ENCODE data around the gene ARHGAP21.

The ARHGAP21 gene

GRCh38 chr10:24574161-24574560, 149.5 kb downstream of the ARHGAP21 start:
- no peak for DNase-seq (ENCODE audit: low spot score)

GRCh38 chr10:24571870-24572450, 151.7 kb downstream of the ARHGAP21 start:
- DNase-seq (ENCODE audit: low spot score), result no peak

GRCh38 chr10:24570658-24571426, 152.8 kb downstream of the ARHGAP21 start:
- no peak for DNase-seq (ENCODE audit: low spot score)

- no peak for DNase-seq (ENCODE audit: low spot score)
Measured at GRCh38 chr10:24569828-24570657, 153.6 kb downstream of the ARHGAP21 start.

GRCh38 chr10:24569330-24569796, 154.3 kb downstream of the ARHGAP21 start:
- no peak for DNase-seq (ENCODE audit: low spot score)

- no peak for DNase-seq (ENCODE audit: low spot score)
Measured at GRCh38 chr10:24568042-24568441, 155.6 kb downstream of the ARHGAP21 start.

GRCh38 chr10:24561453-24561852, 162.2 kb downstream of the ARHGAP21 start:
- no peak for DNase-seq (ENCODE audit: low spot score)

GRCh38 chr10:24556750-24557742, 166.6 kb downstream of the ARHGAP21 start:
- DNase-seq (ENCODE audit: low spot score), result peak; percentile 48

GRCh38 chr10:24556126-24556749, 167.4 kb downstream of the ARHGAP21 start:
- no peak for DNase-seq (ENCODE audit: low spot score)

- no peak for DNase-seq (ENCODE audit: low spot score)
Measured at GRCh38 chr10:24554036-24554435, 169.7 kb downstream of the ARHGAP21 start.

- DNase-seq (ENCODE audit: low spot score), result peak; percentile 78
Measured at GRCh38 chr10:24553051-24553612, 170.6 kb downstream of the ARHGAP21 start.

- no peak for DNase-seq (ENCODE audit: low spot score)
Measured at GRCh38 chr10:24552346-24553016, 171.2 kb downstream of the ARHGAP21 start.

- DNase-seq (ENCODE audit: low spot score), result no peak
Measured at GRCh38 chr10:24551161-24551560, 172.5 kb downstream of the ARHGAP21 start.

GRCh38 chr10:24550680-24551079, 173.0 kb downstream of the ARHGAP21 start:
- DNase-seq (ENCODE audit: low spot score), result no peak

- DNase-seq (ENCODE audit: low spot score), result no peak
Measured at GRCh38 chr10:24545585-24545984, 178.1 kb downstream of the ARHGAP21 start.

GRCh38 chr10:24544776-24545175, 178.9 kb downstream of the ARHGAP21 start:
- DNase-seq (ENCODE audit: low spot score), result no peak

- no peak for DNase-seq (ENCODE audit: low spot score)
Measured at GRCh38 chr10:24542314-24543270, 181.1 kb downstream of the ARHGAP21 start.

- peak; percentile 33 for DNase-seq (ENCODE audit: low spot score)
Measured at GRCh38 chr10:24541239-24541753, 182.4 kb downstream of the ARHGAP21 start.

GRCh38 chr10:24536636-24537035, 187.1 kb downstream of the ARHGAP21 start:
- DNase-seq (ENCODE audit: low spot score), result no peak

All from COLO829 (cell line).